Measurements from ENCODE around the gene LUM.
"Not testable (repeated sequence)": the region's sequence is repeated elsewhere in the genome, so short reads cannot be mapped to it uniquely, and the experiment has no call there.

LUM gene

DNA sequence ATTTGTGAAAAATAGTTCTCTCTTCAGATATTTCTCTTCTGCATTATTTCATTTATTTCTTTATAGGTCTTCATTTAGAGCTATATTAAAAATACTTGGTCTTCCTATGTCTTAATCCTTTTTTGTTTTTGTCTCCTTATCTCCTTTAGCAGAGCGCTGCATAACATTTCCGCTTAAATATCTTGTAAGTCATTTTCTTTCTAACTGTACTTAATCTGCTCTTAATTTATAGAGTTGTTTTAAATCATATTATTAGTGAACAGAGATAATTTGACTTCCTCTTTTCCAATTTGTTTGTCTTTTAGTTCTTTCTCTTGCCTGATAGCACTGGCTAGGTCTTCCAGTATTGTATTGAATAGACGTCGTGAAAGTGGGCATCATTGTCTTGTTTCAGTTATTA is 18.0 kb downstream of the LUM start:
- no peak overlapping the region for H3K4me3 ChIP-seq (ENCODE audit: low read depth, low read length)
- TF ChIP-seq, protein P1, sequence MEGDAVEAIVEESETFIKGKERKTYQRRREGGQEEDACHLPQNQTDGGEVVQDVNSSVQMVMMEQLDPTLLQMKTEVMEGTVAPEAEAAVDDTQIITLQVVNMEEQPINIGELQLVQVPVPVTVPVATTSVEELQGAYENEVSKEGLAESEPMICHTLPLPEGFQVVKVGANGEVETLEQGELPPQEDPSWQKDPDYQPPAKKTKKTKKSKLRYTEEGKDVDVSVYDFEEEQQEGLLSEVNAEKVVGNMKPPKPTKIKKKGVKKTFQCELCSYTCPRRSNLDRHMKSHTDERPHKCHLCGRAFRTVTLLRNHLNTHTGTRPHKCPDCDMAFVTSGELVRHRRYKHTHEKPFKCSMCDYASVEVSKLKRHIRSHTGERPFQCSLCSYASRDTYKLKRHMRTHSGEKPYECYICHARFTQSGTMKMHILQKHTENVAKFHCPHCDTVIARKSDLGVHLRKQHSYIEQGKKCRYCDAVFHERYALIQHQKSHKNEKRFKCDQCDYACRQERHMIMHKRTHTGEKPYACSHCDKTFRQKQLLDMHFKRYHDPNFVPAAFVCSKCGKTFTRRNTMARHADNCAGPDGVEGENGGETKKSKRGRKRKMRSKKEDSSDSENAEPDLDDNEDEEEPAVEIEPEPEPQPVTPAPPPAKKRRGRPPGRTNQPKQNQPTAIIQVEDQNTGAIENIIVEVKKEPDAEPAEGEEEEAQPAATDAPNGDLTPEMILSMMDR (IDR thresholded peaks at IDR 0.05; ENCODE audit: low read depth, low read length): no peak

DNA sequence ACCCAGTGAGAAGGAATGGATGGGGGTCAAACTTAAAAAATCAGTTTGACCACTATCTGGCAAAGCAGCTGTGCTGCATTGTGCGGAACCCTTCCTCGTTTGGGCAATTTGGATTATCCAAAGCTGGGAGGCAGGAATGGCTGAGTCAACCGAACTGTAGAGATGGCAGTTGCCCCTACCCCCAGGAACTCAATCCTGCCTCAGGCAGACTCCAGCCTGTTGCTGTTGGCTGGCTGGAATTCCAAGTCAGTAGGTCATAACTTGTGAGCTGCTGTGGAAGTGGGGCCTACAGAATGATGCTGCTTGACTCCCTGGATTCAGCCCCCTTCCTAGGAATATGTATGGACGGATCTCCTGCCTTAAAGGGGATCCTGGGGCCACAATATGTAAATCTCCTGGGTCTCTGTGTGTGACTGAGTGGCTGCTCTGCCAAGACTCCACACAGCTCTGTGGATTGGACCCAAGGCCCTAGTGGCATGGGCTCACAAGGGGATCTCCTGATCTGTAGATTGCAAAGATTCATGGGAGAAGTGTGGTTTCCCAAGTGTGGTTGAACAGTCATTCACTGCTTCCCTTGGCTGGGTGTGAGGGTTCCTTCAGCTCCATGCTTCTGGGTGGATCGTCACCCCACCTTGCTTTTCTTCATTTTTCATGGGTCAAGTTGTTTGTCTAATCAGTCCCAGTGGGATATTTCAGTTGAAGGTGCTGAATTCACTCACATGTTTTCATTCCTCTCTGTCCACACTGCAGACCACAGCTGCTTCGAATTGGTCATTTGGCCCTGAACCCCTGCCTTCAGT is 19.2 kb downstream of the LUM start:
- H3K4me3 ChIP-seq (ENCODE audit: low read depth, low read length): no peak overlapping the region
- TF ChIP-seq, protein P1 (IDR thresholded peaks at IDR 0.05; ENCODE audit: low read depth, low read length): no peak

DNA sequence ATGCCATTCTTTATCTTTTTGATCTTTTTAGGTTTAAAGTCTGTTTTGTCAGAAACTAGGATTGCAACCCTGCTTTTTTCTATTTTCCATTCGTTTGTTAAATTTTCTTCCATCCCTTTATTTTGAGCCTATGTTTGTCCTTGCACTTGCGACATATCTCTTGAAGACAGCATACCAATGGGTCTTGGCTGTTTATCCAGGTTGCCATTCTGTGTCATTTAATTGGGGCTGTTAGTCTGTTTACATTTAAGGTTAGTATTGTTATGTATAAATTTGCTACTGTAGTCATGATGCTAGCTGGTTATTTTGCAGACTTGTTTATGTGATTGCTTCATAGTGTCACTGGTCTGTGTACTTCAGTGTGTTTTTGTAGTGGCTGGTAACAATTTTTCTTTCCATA is 21.3 kb downstream of the LUM start:
- H3K4me3 ChIP-seq (ENCODE audit: low read depth, low read length): not testable (repeated sequence)

DNA sequence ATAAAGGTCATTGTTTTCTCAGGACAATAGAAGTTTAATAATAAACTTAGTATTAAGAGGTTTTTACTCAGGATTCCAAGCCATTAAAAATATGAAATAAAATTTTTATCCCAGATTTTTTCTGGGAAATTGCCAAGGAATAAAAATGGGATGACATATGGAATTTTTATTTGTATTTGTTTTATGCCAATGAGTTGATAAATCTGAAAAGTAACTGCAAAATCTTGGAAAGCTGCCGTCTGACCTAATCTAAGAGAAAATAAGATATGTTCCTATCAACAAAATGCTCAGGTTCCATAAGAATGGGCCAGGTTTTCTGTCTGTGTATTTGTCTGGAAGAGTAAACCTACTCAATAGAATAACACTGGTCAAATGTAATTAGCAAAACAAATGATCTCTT is 31.3 kb downstream of the LUM start:
- TF ChIP-seq, protein P1 (IDR thresholded peaks at IDR 0.05; ENCODE audit: low read depth, low read length): no peak

DNA sequence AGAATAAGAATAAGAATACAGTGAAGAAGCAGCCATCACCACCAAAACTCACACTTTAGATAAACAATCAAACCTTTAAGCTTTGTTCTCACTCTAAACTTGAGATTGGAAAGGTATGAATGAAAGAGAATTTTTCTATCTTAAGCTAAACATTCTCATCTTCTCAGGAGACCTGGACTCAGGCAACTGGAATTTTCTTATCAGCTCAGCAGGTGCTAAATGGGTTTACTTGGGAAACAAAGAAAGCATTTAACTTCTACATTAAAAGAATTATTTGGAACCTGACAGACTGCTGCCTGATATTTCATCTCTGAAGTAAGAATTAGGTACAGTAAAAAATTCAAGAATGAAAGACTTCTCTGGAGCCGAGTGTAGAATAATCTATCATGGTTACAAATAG is 32.8 kb downstream of the LUM start:
- TF ChIP-seq, protein P1 (IDR thresholded peaks at IDR 0.05; ENCODE audit: low read depth, low read length): no peak

More for the DNA sequence above, 31.3 kb downstream of the LUM start:
- no peak overlapping the region for H3K4me3 ChIP-seq (ENCODE audit: low read depth, low read length)

DNA sequence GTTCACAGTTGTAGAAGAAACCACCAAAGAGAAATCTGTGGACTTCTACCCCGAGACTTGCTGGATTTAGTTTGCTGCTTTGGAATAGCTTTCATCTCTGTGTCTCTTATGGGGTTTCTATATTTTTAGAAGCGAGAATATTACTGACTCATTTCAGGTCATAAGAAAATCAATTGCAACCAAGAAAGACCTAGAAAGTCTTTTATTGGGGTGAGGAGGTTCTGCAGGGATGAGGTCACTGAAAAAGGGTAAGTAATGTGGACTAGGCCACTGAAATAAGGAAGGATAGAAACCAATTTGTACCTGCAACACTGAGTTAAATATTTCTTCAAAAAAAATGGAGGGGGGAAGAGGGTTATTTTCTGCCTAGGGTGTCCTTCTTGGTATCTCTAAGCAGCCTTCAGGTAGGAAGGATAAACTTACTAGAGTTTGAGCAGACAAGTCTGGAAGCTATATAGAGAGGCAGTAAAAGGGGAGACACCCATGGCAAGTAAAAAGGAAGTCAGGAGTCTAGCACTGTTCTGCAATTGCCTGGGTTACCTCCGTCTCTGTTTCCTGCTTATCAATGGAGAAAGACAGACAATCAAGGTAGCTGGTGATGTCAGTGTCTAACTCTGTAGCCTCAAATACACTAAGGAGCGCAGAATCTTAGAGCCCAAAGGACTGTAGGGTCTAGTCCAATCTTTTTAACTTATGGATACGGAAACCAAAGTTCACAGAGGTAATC is 33.9 kb downstream of the LUM start:
- no peak overlapping the region for H3K4me3 ChIP-seq (ENCODE audit: low read depth, low read length)
- TF ChIP-seq, protein P1 (IDR thresholded peaks at IDR 0.05; ENCODE audit: low read depth, low read length): no peak

More for the DNA sequence above, 32.8 kb downstream of the LUM start:
- H3K4me3 ChIP-seq (ENCODE audit: low read depth, low read length): no peak overlapping the region

DNA sequence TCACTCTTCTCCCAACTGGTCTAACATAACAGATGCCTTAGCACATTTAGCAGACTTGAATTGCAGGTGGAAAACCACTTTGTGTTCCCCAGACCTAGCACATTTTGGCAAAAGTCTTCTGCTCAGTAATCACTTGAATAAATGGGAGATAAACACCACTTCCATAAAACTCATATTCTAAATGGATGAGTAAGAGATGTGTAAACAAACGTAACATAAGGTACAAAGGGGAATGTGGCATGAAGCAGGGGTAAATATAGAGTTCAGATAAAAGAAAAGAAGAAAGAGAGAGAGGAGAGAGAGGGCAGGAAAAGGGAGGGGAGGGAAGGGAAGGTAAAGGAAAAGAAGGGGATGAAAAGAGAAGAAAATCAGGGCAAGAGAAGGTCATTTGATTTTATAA is 36.4 kb downstream of the LUM start:
- TF ChIP-seq, protein P1 (IDR thresholded peaks at IDR 0.05; ENCODE audit: low read depth, low read length): no peak
- H3K4me3 ChIP-seq (ENCODE audit: low read depth, low read length): no peak overlapping the region
